Activated B cell treated with CpG ODN at 0.5 μM for 24 hours (primary cell): Measurements from ENCODE around the gene SURF1. TPM values are rescaled to one million over a fixed set of nuclear protein-coding genes. Genes with fewer than 3 reads are reported as not detected.

Experiments used
- ATAC-seq: fragments of 200-7000 bp; cut with Tn5 transposase; one replicate; pipeline ENCODE4 v1.10.0; 2021; ENCODE audit warnings: low read depth, mild to moderate bottlenecking, moderate library complexity
- CTCF ChIA-PET: fragments of 350-600 bp; sonication (Branson Sonifier 250); formaldehyde crosslinking; loops from one replicate; lab custom pipeline; 2021; ENCODE audit warnings: antibody characterized with exemption; lab: Charles Lee
- POLR2A ChIA-PET: fragments of 350-600 bp; sonication (Branson Sonifier 250); formaldehyde crosslinking; loops from one replicate; lab custom pipeline; 2021; ENCODE audit warnings: antibody characterized with exemption; lab: Charles Lee
- DNase-seq: peaks from one replicate; pipeline ENCODE4 v3.0.0; 2022
- H3K27ac Mint-ChIP-seq: one replicate; pipeline ENCODE4 v1.8.0; 2020; ENCODE audit warnings: mixed read lengths
- H3K27me3 Mint-ChIP-seq: one replicate; pipeline ENCODE4 v1.8.0; 2021; ENCODE audit warnings: mixed read lengths
- H3K36me3 Mint-ChIP-seq: one replicate; pipeline ENCODE4 v1.8.0; 2021; ENCODE audit warnings: low read depth, mixed read lengths
- H3K4me1 Mint-ChIP-seq: one replicate; pipeline ENCODE4 v1.8.0; 2021; ENCODE audit warnings: mixed read lengths
- H3K4me3 Mint-ChIP-seq: one replicate; pipeline ENCODE4 v1.8.0; 2020; ENCODE audit warnings: mild to moderate bottlenecking, mixed read lengths
- H3K9me3 Mint-ChIP-seq: one replicate; pipeline ENCODE4 v1.8.0; 2020; ENCODE audit warnings: mixed read lengths
- CTCF ChIP-seq: fragments of 200-600 bp; IDR thresholded peaks from one replicate; pipeline ENCODE4 v1.8.0; 2022; ENCODE audit warnings: antibody characterized with exemption, mild to moderate bottlenecking
- intact Hi-C: fragments of 100-400 bp; cut with micrococcal nuclease; formaldehyde crosslinking; loops from one replicate; pipeline ENCODE4 v1.15.1; 2024
- total RNA-seq: library from RNA; stranded (reverse); gene quantifications from 2 replicates; pipeline ENCODE4 v1.2.3, GENCODE V29; 2022

Gene SURF1
- total RNA-seq, 1 donor from 2014 or later = 33.6 TPM

- Mint-ChIP-seq H3K4me3 (no peak overlapping the region), H3K9me3 (no peaks in the 10 kb centered on the region), H3K4me1 (no peaks in the 10 kb centered on the region), H3K27me3 (peaks cover 13% of the 10 kb centered on the region), H3K36me3 (no peaks in the 10 kb centered on the region), H3K27ac (no peak overlapping the region)
- POLR2A ChIA-PET = no interaction called here
- TF ChIP-seq CTCF = no peak
- no peak for DNase-seq
- no peak for ATAC-seq
- intact Hi-C loops = no loop called here
- CTCF ChIA-PET = no interaction called here
Measured at GRCh38 chr9:133389562-133389961, 33.3 kb upstream of the SURF1 start.

GRCh38 chr9:133389025-133389557 is 32.8 kb upstream of the SURF1 start:
- Mint-ChIP-seq H3K4me1 (no peaks in the 10 kb centered on the region), H3K9me3 (no peaks in the 10 kb centered on the region), H3K4me3 (no peak overlapping the region), H3K36me3 (no peaks in the 10 kb centered on the region), H3K27ac (no peak overlapping the region), H3K27me3 (peaks cover 13% of the 10 kb centered on the region)
- ATAC-seq (no peak), DNase-seq (no peak)
- intact Hi-C loops = no loop called here
- CTCF ChIA-PET = no interaction called here
- no peak for TF ChIP-seq CTCF
- POLR2A ChIA-PET = no interaction called here

GRCh38 chr9:133387680-133388079 is 31.4 kb upstream of the SURF1 start:
- intact Hi-C loops = no loop called here
- ChIA-PET CTCF (interaction anchor here (0.6 kb wide), 1 partner anchor 202 kb away, joined by 5 read pairs; no protein-coding TSS in a partner anchor), POLR2A (no interaction called here)
- Mint-ChIP-seq H3K27ac (no peak overlapping the region), H3K4me3 (no peak overlapping the region), H3K9me3 (no peaks in the 10 kb centered on the region), H3K4me1 (no peaks in the 10 kb centered on the region), H3K27me3 (peaks cover 13% of the 10 kb centered on the region), H3K36me3 (no peaks in the 10 kb centered on the region)
- DNase-seq = no peak
- no peak for TF ChIP-seq CTCF
- ATAC-seq = no peak

GRCh38 chr9:133386338-133386737 is 30.1 kb upstream of the SURF1 start:
- no peaks in the 10 kb centered on the region for H3K9me3 Mint-ChIP-seq
- CTCF ChIA-PET = no interaction called here
- no peaks in the 10 kb centered on the region for H3K4me1 Mint-ChIP-seq
- no peak overlapping the region for H3K4me3 Mint-ChIP-seq
- intact Hi-C loops = no loop called here
- peaks cover 13% of the 10 kb centered on the region for H3K27me3 Mint-ChIP-seq
- no peak for TF ChIP-seq CTCF
- H3K27ac Mint-ChIP-seq = no peak overlapping the region
- POLR2A ChIA-PET = interaction anchor here (1.3 kb wide), 1 partner anchor 10 kb away, joined by 4 read pairs; the partner anchor contains the start of gene STKLD1
- ATAC-seq (no peak), DNase-seq (no peak)
- H3K36me3 Mint-ChIP-seq = no peaks in the 10 kb centered on the region

- intact Hi-C loops = no loop called here
- CTCF ChIA-PET = no interaction called here
- H3K27me3 Mint-ChIP-seq = peaks cover 9% of the 10 kb centered on the region
Measured at GRCh38 chr9:133385452-133385851, 29.2 kb upstream of the SURF1 start.

More at GRCh38 chr9:133385452-133385851, 29.2 kb upstream of the SURF1 start:
- H3K27ac Mint-ChIP-seq = no peak overlapping the region
- ATAC-seq (no peak), DNase-seq (no peak)
- H3K9me3 Mint-ChIP-seq = no peaks in the 10 kb centered on the region
- POLR2A ChIA-PET = interaction anchor here (0.7 to 1.3 kb wide), 2 partner anchors 9 to 91 kb away, joined by 3 to 4 read pairs; partner anchors contain the start of gene STKLD1
- no peak overlapping the region for H3K4me3 Mint-ChIP-seq
- no peaks in the 10 kb centered on the region for H3K4me1 Mint-ChIP-seq
- TF ChIP-seq CTCF = no peak
- H3K36me3 Mint-ChIP-seq = no peaks in the 10 kb centered on the region
